GM12878 (cell line): Measurements from ENCODE around the gene KCNB1. TPM values are rescaled to one million over a fixed set of nuclear protein-coding genes. Genes with fewer than 3 reads are reported as not detected.

ENCODE experiments used
- ATAC-seq: fragments of 200-7000 bp; cut with Tn5 transposase; 3 replicates; pipeline ENCODE4 v1.9.1; 2020; ENCODE audit warnings: mild to moderate bottlenecking, moderate library complexity
- BruUV-seq: library from RNA; stranded (reverse); fragments of 400-500 nt; replicated peaks from 2 replicates; lab custom pipeline; 2021; lab: Mats Ljungman, UMichigan
- CTCF ChIA-PET: fragments of 300-600 bp; sonication (Branson Sonifier 250); formaldehyde crosslinking; extraction: SDS; loops from one replicate; lab custom pipeline; 2021; ENCODE audit warnings: inconsistent platforms; lab: Yijun Ruan, JAX
- POLR2A ChIA-PET: fragments of 350-600 bp; formaldehyde crosslinking; extraction: SDS; loops from one replicate; lab custom pipeline; 2021; ENCODE audit warnings: inconsistent platforms; lab: Charles Lee
- RAD21 ChIA-PET: fragments of 300-600 bp; sonication (Branson Sonifier 250); formaldehyde crosslinking; loops from one replicate; lab custom pipeline; 2023; ENCODE audit warnings: antibody characterized with exemption; ENCODE audit not compliant: unreplicated experiment; lab: Charles Lee
- SMC1A ChIA-PET: fragments of 300-600 bp; sonication (Branson Sonifier 250); formaldehyde crosslinking; loops from one replicate; lab custom pipeline; 2023; ENCODE audit not compliant: unreplicated experiment, uncharacterized antibody; lab: Charles Lee
- DNase-seq: peaks from one replicate; pipeline ENCODE4 v3.0.0-alpha.2; 2011; ENCODE audit warnings: low read depth, low spot score
- FAIRE-seq: peaks from 3 replicates; lab custom pipeline; 2011; peaks lifted over from hg19 to GRCh38; lab: Jason Lieb, UNC
- H2AFZ ChIP-seq: 2 replicates; pipeline ENCODE4 v1.6.0; 2011; ENCODE audit warnings: low read depth, low read length, control low read depth; ENCODE audit not compliant: control insufficient read depth
- H3K27ac ChIP-seq: 2 replicates; pipeline ENCODE4 v1.5.1; 2011; ENCODE audit warnings: control low read depth; ENCODE audit not compliant: control insufficient read depth, insufficient read depth
- H3K27me3 ChIP-seq, 2 experiments: replicated peaks in 1 of 2; 2 replicates each; pipeline versions ENCODE4 v1.6.0 to v1.6.1; 2011; ENCODE audit warnings: low read length in 1 of 2; ENCODE audit not compliant: control insufficient read depth in 2 of 2, insufficient read depth in 2 of 2
- H3K36me3 ChIP-seq, 2 experiments: 2 replicates each; pipeline ENCODE4 v1.5.1; 2011; ENCODE audit warnings: low read length in 1 of 2; ENCODE audit not compliant: control insufficient read depth in 2 of 2, insufficient read depth in 2 of 2
- H3K4me1 ChIP-seq: 2 replicates; pipeline ENCODE4 v1.6.1; 2011; ENCODE audit warnings: mild to moderate bottlenecking, low read length, moderate library complexity, mixed read lengths; ENCODE audit not compliant: control insufficient read depth, insufficient read depth
- H3K4me2 ChIP-seq: 2 replicates; pipeline ENCODE4 v1.6.0; 2011; ENCODE audit warnings: control low read depth; ENCODE audit not compliant: control insufficient read depth, insufficient read depth
- H3K4me3 ChIP-seq: fragments of 200-600 bp; sonication (generic); 2 replicates; pipeline ENCODE4 v1.5.1; 2016
- H3K79me2 ChIP-seq: 2 replicates; pipeline ENCODE4 v1.6.0; 2011; ENCODE audit warnings: low read length; ENCODE audit not compliant: control insufficient read depth, insufficient read depth
- H3K9ac ChIP-seq: 2 replicates; pipeline ENCODE4 v1.8.0; 2011; ENCODE audit warnings: low read length, control low read depth, mixed read lengths; ENCODE audit not compliant: control insufficient read depth, insufficient read depth
- H3K9me3 ChIP-seq: replicated peaks from 3 replicates; pipeline ENCODE4 v1.5.1; 2011; ENCODE audit warnings: mild to moderate bottlenecking, low read length; ENCODE audit not compliant: control insufficient read depth, insufficient read depth
- H4K20me1 ChIP-seq: 2 replicates; pipeline ENCODE4 v1.6.0; 2011; ENCODE audit not compliant: control insufficient read depth, insufficient read depth
- ASH2L ChIP-seq: fragments of 300-600, 200-600 bp; sonication (generic); IDR thresholded peaks from 2 replicates; pipeline ENCODE4 v1.6.1; 2017; ENCODE audit warnings: low read depth, mild to moderate bottlenecking, borderline replicate concordance
- CHD4 ChIP-seq: fragments of 200-600 bp; sonication (generic); IDR thresholded peaks from 2 replicates; pipeline ENCODE4 v1.6.1; 2016; ENCODE audit warnings: mild to moderate bottlenecking
- EP300 ChIP-seq, 2 experiments: fragments of 150-350 bp in 1 of 2; IDR thresholded peaks; 2 replicates each; pipeline ENCODE4 v1.6.1; 2011 to 2012; ENCODE audit warnings: low read depth in 2 of 2, low read length in 2 of 2, borderline replicate concordance in 1 of 2, improper control_type of control experiment in 1 of 2, inconsistent platforms in 1 of 2; ENCODE audit not compliant: control insufficient read depth in 1 of 2
- JUNB ChIP-seq: IDR thresholded peaks from 2 replicates; pipeline ENCODE4 v1.6.1; 2016; ENCODE audit warnings: antibody characterized with exemption, mild to moderate bottlenecking
- NFYB ChIP-seq: IDR thresholded peaks from 2 replicates; pipeline ENCODE4 v1.6.1; 2011; ENCODE audit warnings: low read depth, mild to moderate bottlenecking, low read length, improper control_type of control experiment, moderate library complexity; ENCODE audit not compliant: insufficient read depth
- PAX5 ChIP-seq: IDR thresholded peaks from 2 replicates; pipeline ENCODE4 v1.6.1; 2011; ENCODE audit warnings: low read depth, low read length, borderline replicate concordance
- POLR2AphosphoS2 ChIP-seq: IDR thresholded peaks from 2 replicates; pipeline ENCODE4 v1.6.1; 2011; ENCODE audit warnings: low read depth, mild to moderate bottlenecking, low read length, improper control_type of control experiment, moderate library complexity
- SMARCA5 ChIP-seq: fragments of 450-650 bp; IDR thresholded peaks from 2 replicates; pipeline ENCODE4 v1.6.1; 2017; ENCODE audit warnings: mild to moderate bottlenecking
- TCF12 ChIP-seq: IDR thresholded peaks from 2 replicates; pipeline ENCODE4 v1.6.1; 2011; ENCODE audit warnings: low read depth, mild to moderate bottlenecking, low read length
- WGBS: methylation state at CpG from one replicate; pipeline ENCODE4 v1.1.6; 2016; ENCODE audit warnings: low lambda C conversion rate; ENCODE audit not compliant: insufficient replicate concordance, insufficient coverage; ENCODE audit errors: missing lambda C conversion rate; 5-methylcytosine and 5-hydroxymethylcytosine counted together
- in situ Hi-C: fragments of 300-500 bp; cut with MboI; formaldehyde crosslinking; loops from 9 replicates; pipeline ENCODE4 v1.14.3; 2018; ENCODE audit warnings: mixed read lengths
- intact Hi-C: fragments of 100-400 bp; cut with micrococcal nuclease; formaldehyde crosslinking; loops from one replicate; pipeline ENCODE4 v1.14.2; 2022; ENCODE audit not compliant: unreplicated experiment
- polyA plus RNA-seq, 11 experiments: library from polyadenylated mRNA; depleted of rRNA in 4 of 11; unstranded in 6 of 11; stranded (reverse) in 5 of 11; fragments of >200 nt; fragmentation: Nextera tagmentation in 4 of 11; fragmentation: Illumina TruSeq in 1 of 11; extraction: Ambion mirVana in 4 of 11; extraction: Trizol in 1 of 11; gene quantifications; 1 replicate in 1 of 11; 2 replicates in 10 of 11; pipeline versions ENCODE4 v1.2.1 to v1.2.3, GENCODE V29; 2011 to 2016; ENCODE audit warnings: inconsistent platforms in 2 of 11, missing spikeins in 2 of 11, low read depth in 1 of 11
- total RNA-seq, 4 experiments: library from RNA; depleted of rRNA in 3 of 4; stranded (reverse); fragments of >200 nt in 3 of 4; fragmentation: Illumina TruSeq in 1 of 4; extraction: Trizol in 1 of 4; gene quantifications; 2 replicates each; pipeline versions ENCODE4 v1.2.1 to v1.2.3, GENCODE V29; 2013 to 2021
- TF ChIP-seq, protein P1 (sequence below): IDR thresholded peaks from 2 replicates; pipeline ENCODE4 v1.6.1; 2011; ENCODE audit warnings: borderline replicate concordance, low read depth, mild to moderate bottlenecking, moderate library complexity, low read length; ENCODE audit not compliant: insufficient read depth, poor library complexity, severe bottlenecking
- TF ChIP-seq, protein P2 (sequence below): IDR thresholded peaks from 2 replicates; pipeline ENCODE4 v1.6.1; 2012; ENCODE audit warnings: low read depth, low read length, improper control_type of control experiment

Gene KCNB1
- total and polyA plus RNA-seq, 10 of the 15 experiments (the other 5 are each of a cell fraction or from before 2014, with no cell fraction given): 0.02 to 0.08 (median 0.03) TPM; not detected in 7

DNA sequence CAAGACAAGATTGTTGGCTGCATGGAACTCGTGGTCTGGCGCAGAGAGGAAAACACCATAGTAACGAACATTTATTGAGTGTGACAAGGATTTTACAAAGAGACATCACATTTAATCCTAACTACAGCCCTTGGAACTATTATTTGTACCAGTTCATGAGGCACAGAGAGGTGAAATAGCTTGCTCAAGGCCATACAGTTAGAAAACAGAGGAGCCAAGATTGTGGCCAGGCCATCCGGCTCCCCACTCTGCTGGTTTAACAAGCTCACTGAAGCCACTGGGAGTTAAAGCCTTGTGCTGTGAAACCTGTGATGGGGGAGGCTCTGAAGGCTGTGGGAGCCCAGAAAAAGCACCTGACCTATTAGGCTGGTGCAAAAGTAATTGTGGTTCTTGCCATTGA lies 129.7 kb downstream of the KCNB1 start:
- RAD21 ChIA-PET: no interaction called here
- H3K27me3 ChIP-seq: peaks cover 3 to 4% of the 10 kb centered on the region in 2 experiments; a peak in 3 of 4 replicates
- CTCF ChIA-PET: no interaction called here
- 43% methylated on average over 4 of the region's 4 CpGs for WGBS
- TF ChIP-seq EP300 (IDR thresholded peaks at IDR 0.05; ENCODE audit: borderline replicate concordance in 1 of 2, control insufficient read depth in 1 of 2, low read depth in 2 of 2, low read length in 2 of 2) (no peak), POLR2AphosphoS2 (no peak), SMARCA5 (no peak), NFYB (no peak), PAX5 (no peak), TCF12 (no peak), JUNB (no peak), CHD4 (no peak), ASH2L (no peak)
- TF ChIP-seq, protein P1, sequence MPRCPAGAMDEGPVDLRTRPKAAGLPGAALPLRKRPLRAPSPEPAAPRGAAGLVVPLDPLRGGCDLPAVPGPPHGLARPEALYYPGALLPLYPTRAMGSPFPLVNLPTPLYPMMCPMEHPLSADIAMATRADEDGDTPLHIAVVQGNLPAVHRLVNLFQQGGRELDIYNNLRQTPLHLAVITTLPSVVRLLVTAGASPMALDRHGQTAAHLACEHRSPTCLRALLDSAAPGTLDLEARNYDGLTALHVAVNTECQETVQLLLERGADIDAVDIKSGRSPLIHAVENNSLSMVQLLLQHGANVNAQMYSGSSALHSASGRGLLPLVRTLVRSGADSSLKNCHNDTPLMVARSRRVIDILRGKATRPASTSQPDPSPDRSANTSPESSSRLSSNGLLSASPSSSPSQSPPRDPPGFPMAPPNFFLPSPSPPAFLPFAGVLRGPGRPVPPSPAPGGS: no peak
- TF ChIP-seq, protein P2, sequence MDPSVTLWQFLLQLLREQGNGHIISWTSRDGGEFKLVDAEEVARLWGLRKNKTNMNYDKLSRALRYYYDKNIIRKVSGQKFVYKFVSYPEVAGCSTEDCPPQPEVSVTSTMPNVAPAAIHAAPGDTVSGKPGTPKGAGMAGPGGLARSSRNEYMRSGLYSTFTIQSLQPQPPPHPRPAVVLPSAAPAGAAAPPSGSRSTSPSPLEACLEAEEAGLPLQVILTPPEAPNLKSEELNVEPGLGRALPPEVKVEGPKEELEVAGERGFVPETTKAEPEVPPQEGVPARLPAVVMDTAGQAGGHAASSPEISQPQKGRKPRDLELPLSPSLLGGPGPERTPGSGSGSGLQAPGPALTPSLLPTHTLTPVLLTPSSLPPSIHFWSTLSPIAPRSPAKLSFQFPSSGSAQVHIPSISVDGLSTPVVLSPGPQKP: no peak
- TF ChIP-seq, all 136 proteins: peak for 0
- ATAC-seq (no peak), DNase-seq (no peak), FAIRE-seq (no peak)
- Histone ChIP-seq H3K4me2 (no peak overlapping the region), H2AFZ (no peak overlapping the region), H3K4me1 (no peaks in the 10 kb centered on the region), H3K36me3 (no peaks in the 10 kb centered on the region), H3K9ac (no peak overlapping the region), H3K4me3 (no peak overlapping the region), H3K9me3 (no peaks in the 10 kb centered on the region), H3K79me2 (no peaks in the 10 kb centered on the region), H3K27ac (no peak overlapping the region), H4K20me1 (no peaks in the 10 kb centered on the region)
- SMC1A ChIA-PET: interaction anchor here (1.5 to 1.7 kb wide), 2 partner anchors 10 to 15 kb away, joined by 3 to 4 read pairs; no protein-coding TSS in a partner anchor
- BruUV-seq: no TSS peak
- POLR2A ChIA-PET: no interaction called here
- in situ Hi-C loops (no loop called here), intact Hi-C loops (no loop called here)
